Measurements from ENCODE around the gene MRC1. TPM values are rescaled to one million over a fixed set of nuclear protein-coding genes. Genes with fewer than 3 reads are reported as not detected.

The MRC1 gene
- total RNA-seq, 3 donors from 2014 or later: 13.8 to 197 (median 29.3) TPM

DNA sequence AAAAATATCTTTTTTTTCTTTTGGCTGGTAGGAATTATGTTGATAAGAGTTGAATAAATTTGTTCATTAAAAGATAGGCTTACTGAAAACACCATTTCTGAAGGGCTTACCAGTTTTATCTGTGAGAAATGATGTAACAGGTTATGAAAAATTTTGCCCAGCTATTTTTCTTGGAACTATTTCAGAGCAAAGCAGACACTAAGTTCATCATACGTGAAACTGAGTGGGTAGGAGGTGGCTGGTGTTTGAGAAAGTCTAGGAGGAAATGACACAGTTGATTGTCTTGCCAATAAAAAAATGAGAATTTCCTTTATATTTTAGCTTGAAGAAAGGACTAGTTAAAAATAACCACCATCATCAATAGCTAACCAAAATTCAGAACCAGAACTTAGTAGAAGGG, 6.2 kb upstream of the MRC1 start:
- H3K4me3 ChIP-seq: no peak overlapping the region
- H3K4me1 ChIP-seq: no peaks in the 10 kb centered on the region
- TF ChIP-seq POLR2A (IDR thresholded peaks at IDR 0.05): no peak
- TF ChIP-seq, protein P1, sequence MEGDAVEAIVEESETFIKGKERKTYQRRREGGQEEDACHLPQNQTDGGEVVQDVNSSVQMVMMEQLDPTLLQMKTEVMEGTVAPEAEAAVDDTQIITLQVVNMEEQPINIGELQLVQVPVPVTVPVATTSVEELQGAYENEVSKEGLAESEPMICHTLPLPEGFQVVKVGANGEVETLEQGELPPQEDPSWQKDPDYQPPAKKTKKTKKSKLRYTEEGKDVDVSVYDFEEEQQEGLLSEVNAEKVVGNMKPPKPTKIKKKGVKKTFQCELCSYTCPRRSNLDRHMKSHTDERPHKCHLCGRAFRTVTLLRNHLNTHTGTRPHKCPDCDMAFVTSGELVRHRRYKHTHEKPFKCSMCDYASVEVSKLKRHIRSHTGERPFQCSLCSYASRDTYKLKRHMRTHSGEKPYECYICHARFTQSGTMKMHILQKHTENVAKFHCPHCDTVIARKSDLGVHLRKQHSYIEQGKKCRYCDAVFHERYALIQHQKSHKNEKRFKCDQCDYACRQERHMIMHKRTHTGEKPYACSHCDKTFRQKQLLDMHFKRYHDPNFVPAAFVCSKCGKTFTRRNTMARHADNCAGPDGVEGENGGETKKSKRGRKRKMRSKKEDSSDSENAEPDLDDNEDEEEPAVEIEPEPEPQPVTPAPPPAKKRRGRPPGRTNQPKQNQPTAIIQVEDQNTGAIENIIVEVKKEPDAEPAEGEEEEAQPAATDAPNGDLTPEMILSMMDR (IDR thresholded peaks at IDR 0.05): no peak
- no peak for TF ChIP-seq POLR2AphosphoS5 (IDR thresholded peaks at IDR 0.05)
- H3K9me3 ChIP-seq: no peaks in the 10 kb centered on the region
- H3K27me3 ChIP-seq: no peaks in the 10 kb centered on the region
- intact Hi-C loops (cut with DNase I; ENCODE audit: low total_unique reads): no loop called here
- H3K27ac ChIP-seq: no peak overlapping the region
- DNase-seq (ENCODE audit: low spot score in 2 of 2): no peak
- H3K36me3 ChIP-seq: no peaks in the 10 kb centered on the region

DNA sequence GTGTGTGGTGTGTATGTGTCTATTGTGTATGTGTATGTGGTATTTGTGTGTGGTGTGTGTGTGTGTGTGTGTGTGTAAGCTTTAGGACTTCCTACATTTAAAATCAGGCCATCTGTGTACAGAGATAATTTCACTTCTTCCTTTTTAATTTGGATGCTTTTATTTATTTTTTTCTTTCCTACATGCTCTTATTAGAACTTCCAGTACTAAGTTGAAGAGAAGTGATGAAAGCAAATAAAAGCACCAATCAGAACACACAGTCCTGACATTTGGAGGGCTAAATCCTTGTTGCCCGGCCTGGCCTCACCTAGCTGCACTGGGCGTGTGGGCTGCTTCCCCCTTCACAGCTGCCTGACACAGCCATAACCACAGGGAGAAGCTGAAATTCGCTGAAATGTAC, 3.8 kb upstream of the MRC1 start:
- TF ChIP-seq, protein P1 (IDR thresholded peaks at IDR 0.05): no peak
- TF ChIP-seq POLR2AphosphoS5 (IDR thresholded peaks at IDR 0.05): no peak
- TF ChIP-seq POLR2A (IDR thresholded peaks at IDR 0.05): no peak
- no peak for DNase-seq (ENCODE audit: low spot score in 2 of 2)
- intact Hi-C loops (cut with DNase I; ENCODE audit: low total_unique reads): no loop called here

DNA sequence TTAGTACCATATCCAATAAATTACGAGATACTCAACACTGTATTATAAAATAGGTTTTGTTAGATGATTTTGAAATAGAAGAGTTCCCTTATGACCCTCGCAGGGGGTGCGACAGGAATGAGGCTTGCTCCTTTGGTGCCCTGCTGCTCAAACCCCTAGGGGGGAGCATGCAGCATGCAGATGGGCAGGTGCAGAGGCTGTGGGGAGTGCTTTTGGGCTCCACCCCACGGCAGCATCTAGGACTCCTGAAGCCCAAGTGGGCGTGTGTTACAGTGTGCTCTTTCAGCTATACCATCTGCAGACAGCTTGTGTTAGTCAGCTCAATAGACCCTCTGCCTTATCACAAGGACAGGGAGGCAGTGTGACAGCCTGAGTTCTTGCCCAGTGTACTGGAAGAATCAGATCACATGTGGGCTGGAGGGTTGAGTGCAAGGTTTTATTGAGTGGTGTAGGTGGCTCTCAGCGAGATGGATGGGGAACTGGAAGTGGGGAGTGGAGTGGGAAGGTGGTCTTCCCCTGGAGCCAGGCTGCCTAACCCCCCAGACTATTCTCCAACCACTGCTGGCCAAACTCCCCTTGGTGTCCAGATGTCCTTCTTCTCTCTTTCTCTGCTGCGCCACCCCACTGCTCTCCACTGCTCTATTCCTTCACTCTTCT, 3.1 kb upstream of the MRC1 start:
- Histone ChIP-seq H3K9me3 (no peaks in the 10 kb centered on the region), H3K36me3 (no peaks in the 10 kb centered on the region), H3K27me3 (no peaks in the 10 kb centered on the region), H3K4me3 (no peak overlapping the region), H3K27ac (no peak overlapping the region), H3K4me1 (no peaks in the 10 kb centered on the region)
- intact Hi-C loops (cut with DNase I; ENCODE audit: low total_unique reads): no loop called here
- TF ChIP-seq, protein P1 (IDR thresholded peaks at IDR 0.05): no peak
- no peak for TF ChIP-seq POLR2A (IDR thresholded peaks at IDR 0.05)
- TF ChIP-seq POLR2AphosphoS5 (IDR thresholded peaks at IDR 0.05): no peak
- DNase-seq (ENCODE audit: low spot score in 2 of 2): no peak

More for the DNA sequence above, 3.8 kb upstream of the MRC1 start:
- no peak overlapping the region for H3K27ac ChIP-seq
- no peaks in the 10 kb centered on the region for H3K27me3 ChIP-seq
- H3K36me3 ChIP-seq: no peaks in the 10 kb centered on the region
- H3K9me3 ChIP-seq: no peaks in the 10 kb centered on the region
- no peaks in the 10 kb centered on the region for H3K4me1 ChIP-seq
- H3K4me3 ChIP-seq: no peak overlapping the region

GRCh38 chr10:17811146-17811865, 2.2 kb downstream of the MRC1 start:
- no peaks in the 10 kb centered on the region for H3K36me3 ChIP-seq
- H3K9me3 ChIP-seq: no peaks in the 10 kb centered on the region
- DNase-seq (ENCODE audit: low spot score in 2 of 2): no peak
- peak overlapping the region; percentile 11 to 29 (median 15) for H3K4me3 ChIP-seq
- H3K27ac ChIP-seq: no peak overlapping the region
- TF ChIP-seq POLR2AphosphoS5 (IDR thresholded peaks at IDR 0.05): no peak
- TF ChIP-seq, protein P1 (IDR thresholded peaks at IDR 0.05): no peak
- no peak for TF ChIP-seq POLR2A (IDR thresholded peaks at IDR 0.05)
- no peaks in the 10 kb centered on the region for H3K27me3 ChIP-seq
- no peaks in the 10 kb centered on the region for H3K4me1 ChIP-seq
- intact Hi-C loops (cut with DNase I; ENCODE audit: low total_unique reads): no loop called here

DNA sequence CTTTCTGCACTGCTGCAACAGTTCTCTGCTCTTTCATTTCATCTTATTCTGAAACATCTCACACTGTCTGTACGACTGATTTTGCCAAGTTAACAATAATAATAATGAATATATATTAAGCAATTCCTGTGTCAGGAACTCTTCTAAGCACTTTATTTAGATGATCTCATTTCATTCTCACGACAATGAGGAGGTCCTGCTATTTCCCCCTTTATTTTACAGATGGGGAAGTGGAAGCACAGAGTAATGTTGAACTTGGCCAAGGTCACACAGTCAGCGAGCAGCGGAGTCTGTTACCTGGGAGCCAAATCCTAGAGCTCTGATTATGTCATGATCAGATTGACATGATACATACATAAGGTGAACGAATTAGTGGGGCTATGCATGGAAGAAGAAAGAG, 5.8 kb downstream of the MRC1 start:
- no peaks in the 10 kb centered on the region for H3K9me3 ChIP-seq
- H3K36me3 ChIP-seq: no peaks in the 10 kb centered on the region
- DNase-seq (ENCODE audit: low spot score in 2 of 2): no peak
- intact Hi-C loops (cut with DNase I; ENCODE audit: low total_unique reads): no loop called here
- no peak overlapping the region for H3K27ac ChIP-seq
- H3K4me3 ChIP-seq: no peak overlapping the region
- no peaks in the 10 kb centered on the region for H3K27me3 ChIP-seq
- TF ChIP-seq POLR2AphosphoS5 (IDR thresholded peaks at IDR 0.05) (no peak), POLR2A (IDR thresholded peaks at IDR 0.05) (no peak)
- TF ChIP-seq, protein P1 (IDR thresholded peaks at IDR 0.05): no peak
- H3K4me1 ChIP-seq: no peaks in the 10 kb centered on the region
